ENCODE data around the gene PDE4DIP.
"Not testable (repeated sequence)": the region's sequence is repeated elsewhere in the genome, so short reads cannot be mapped to it uniquely, and the experiment has no call there.

- TF ChIP-seq POLR2A (IDR thresholded peaks at IDR 0.05); CTCF (IDR thresholded peaks at IDR 0.05 in 4 of 5, conservative IDR thresholded peaks at IDR 0.05 in 1 of 5): not testable (repeated sequence)
Measured at GRCh38 chr1:148989378-148989777, 145.2 kb downstream of the PDE4DIP start.
